ENCODE results near the gene KBTBD12. TPM values are rescaled to one million over a fixed set of nuclear protein-coding genes. Genes with fewer than 3 reads are reported as not detected.

KBTBD12 gene
- total RNA-seq, 1 donor from 2014 or later, result not detected

- Mint-ChIP-seq H3K9me3 (ENCODE audit: unreplicated experiment) (no peaks in the 10 kb centered on the region), H3K27ac (ENCODE audit: unreplicated experiment) (no peak overlapping the region), H3K4me3 (ENCODE audit: unreplicated experiment) (no peak overlapping the region), H3K4me1 (ENCODE audit: unreplicated experiment) (no peaks in the 10 kb centered on the region), H3K27me3 (ENCODE audit: unreplicated experiment) (peaks cover 36% of the 10 kb centered on the region), H3K36me3 (ENCODE audit: unreplicated experiment) (no peaks in the 10 kb centered on the region)
- TF ChIP-seq CTCF (IDR thresholded peaks at IDR 0.05), result no peak
- no peak for DNase-seq (ENCODE audit: extremely low spot score, unreplicated experiment)
These were observed 5.7 kb downstream of the KBTBD12 start for GRCh38 chr3:127920738-127921137.

- peaks cover 43% of the 10 kb centered on the region for H3K27me3 Mint-ChIP-seq (ENCODE audit: unreplicated experiment)
These were observed 8.6 kb downstream of the KBTBD12 start for GRCh38 chr3:127923611-127924010.

GRCh38 chr3:127925384-127925783 is 10.4 kb downstream of the KBTBD12 start:
- no peak for TF ChIP-seq CTCF (IDR thresholded peaks at IDR 0.05)
- Mint-ChIP-seq H3K27me3 (ENCODE audit: unreplicated experiment) (peaks cover 43% of the 10 kb centered on the region), H3K9me3 (ENCODE audit: unreplicated experiment) (no peaks in the 10 kb centered on the region), H3K4me1 (ENCODE audit: unreplicated experiment) (no peaks in the 10 kb centered on the region), H3K36me3 (ENCODE audit: unreplicated experiment) (no peaks in the 10 kb centered on the region), H3K4me3 (ENCODE audit: unreplicated experiment) (no peak overlapping the region), H3K27ac (ENCODE audit: unreplicated experiment) (no peak overlapping the region)
- no peak for DNase-seq (ENCODE audit: extremely low spot score, unreplicated experiment)

More at GRCh38 chr3:127923611-127924010, 8.6 kb downstream of the KBTBD12 start:
- DNase-seq (ENCODE audit: extremely low spot score, unreplicated experiment), result no peak
- Mint-ChIP-seq H3K9me3 (ENCODE audit: unreplicated experiment) (no peaks in the 10 kb centered on the region), H3K36me3 (ENCODE audit: unreplicated experiment) (no peaks in the 10 kb centered on the region), H3K4me1 (ENCODE audit: unreplicated experiment) (no peaks in the 10 kb centered on the region), H3K27ac (ENCODE audit: unreplicated experiment) (no peak overlapping the region), H3K4me3 (ENCODE audit: unreplicated experiment) (no peak overlapping the region)
- TF ChIP-seq CTCF (IDR thresholded peaks at IDR 0.05), result no peak

- Mint-ChIP-seq H3K4me1 (ENCODE audit: unreplicated experiment) (no peaks in the 10 kb centered on the region), H3K27ac (ENCODE audit: unreplicated experiment) (no peak overlapping the region), H3K27me3 (ENCODE audit: unreplicated experiment) (peaks cover 33% of the 10 kb centered on the region), H3K4me3 (ENCODE audit: unreplicated experiment) (no peak overlapping the region), H3K9me3 (ENCODE audit: unreplicated experiment) (no peaks in the 10 kb centered on the region), H3K36me3 (ENCODE audit: unreplicated experiment) (no peaks in the 10 kb centered on the region)
- TF ChIP-seq CTCF (IDR thresholded peaks at IDR 0.05), result no peak
- no peak for DNase-seq (ENCODE audit: extremely low spot score, unreplicated experiment)
These were observed 13.0 kb downstream of the KBTBD12 start for GRCh38 chr3:127927829-127928604.

- no peak for DNase-seq (ENCODE audit: extremely low spot score, unreplicated experiment)
- TF ChIP-seq CTCF (IDR thresholded peaks at IDR 0.05), result no peak
- no peaks in the 10 kb centered on the region for H3K4me1 Mint-ChIP-seq (ENCODE audit: unreplicated experiment)
- no peaks in the 10 kb centered on the region for H3K9me3 Mint-ChIP-seq (ENCODE audit: unreplicated experiment)
- peaks cover 35% of the 10 kb centered on the region for H3K27me3 Mint-ChIP-seq (ENCODE audit: unreplicated experiment)
- H3K36me3 Mint-ChIP-seq (ENCODE audit: unreplicated experiment), result no peaks in the 10 kb centered on the region
- H3K27ac Mint-ChIP-seq (ENCODE audit: unreplicated experiment), result no peak overlapping the region
- no peak overlapping the region for H3K4me3 Mint-ChIP-seq (ENCODE audit: unreplicated experiment)
These were observed 14.9 kb downstream of the KBTBD12 start for GRCh38 chr3:127929818-127930413.
